OCI-M2 (cell line): Measurements from ENCODE around the gene CFAP52.
"Not testable (repeated sequence)": the region's sequence is repeated elsewhere in the genome, so short reads cannot be mapped to it uniquely, and the experiment has no call there.

Source experiments
- DNase-seq: peaks from one replicate; lab custom pipeline; 2025; ENCODE audit not compliant: unreplicated experiment; lab: John Stamatoyannopoulos, UW

CFAP52 gene

GRCh38 chr17:9644910-9645751 lies 68.7 kb downstream of the CFAP52 start, which contains the start of gene USP43:
USP43 (plus strand) TSS chr17:9645517; CDS start chr17:9645633, 116 bp downstream.
- DNase-seq, result no peak

GRCh38 chr17:9645851-9646545 lies 69.6 kb downstream of the CFAP52 start:
- no peak for DNase-seq

GRCh38 chr17:9646546-9646885 lies 70.1 kb downstream of the CFAP52 start:
- no peak for DNase-seq

DNA sequence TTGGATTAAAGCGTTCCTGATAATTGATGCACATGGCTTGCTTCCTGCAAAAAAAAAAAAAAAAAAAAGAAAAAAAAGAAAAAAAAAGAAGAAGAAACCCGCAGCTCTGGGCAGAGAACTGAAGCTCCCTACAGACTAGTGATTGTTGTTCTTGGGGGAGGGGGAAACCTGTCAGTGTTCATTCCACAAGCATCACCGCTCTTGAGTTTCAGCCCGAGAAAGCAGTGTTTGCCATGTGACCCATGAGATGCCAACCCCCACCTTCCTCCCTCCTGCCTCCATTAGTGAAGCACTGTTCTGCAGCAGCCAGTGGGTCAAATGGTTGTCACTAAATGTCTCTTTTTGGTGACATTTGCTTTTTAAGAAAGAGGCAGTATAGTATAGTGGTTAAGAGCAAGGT lies 70.6 kb downstream of the CFAP52 start:
- DNase-seq, result no peak

- DNase-seq, result no peak
These were observed 72.2 kb downstream of the CFAP52 start for GRCh38 chr17:9648521-9649110.

- no peak for DNase-seq
These were observed 82.3 kb downstream of the CFAP52 start for GRCh38 chr17:9658593-9659211.

GRCh38 chr17:9661027-9661426 lies 84.6 kb downstream of the CFAP52 start:
- no peak for DNase-seq

DNA sequence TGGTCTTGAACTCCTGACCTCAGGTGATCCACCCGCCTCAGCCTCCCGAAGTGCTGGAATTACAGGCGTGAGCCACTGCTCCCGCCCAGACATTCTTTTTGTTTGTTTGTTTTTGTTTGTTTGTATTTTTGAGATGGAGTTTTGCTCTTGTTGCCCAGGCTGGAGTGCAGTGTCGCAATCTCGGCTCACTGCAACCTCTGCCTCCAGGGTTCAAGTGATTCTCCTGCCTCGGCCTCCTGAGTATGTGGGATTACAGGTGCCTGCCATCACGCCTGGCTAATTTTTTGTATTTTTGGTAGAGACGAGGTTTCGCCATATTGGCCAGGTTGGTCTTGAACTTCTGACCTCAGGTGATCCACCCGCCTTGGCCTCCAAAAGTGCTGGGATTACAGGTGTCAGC lies 87.1 kb downstream of the CFAP52 start:
- not testable (repeated sequence) for DNase-seq

- DNase-seq, result no peak
These were observed 90.1 kb downstream of the CFAP52 start for GRCh38 chr17:9666461-9667050.

- DNase-seq, result no peak
These were observed 92.1 kb downstream of the CFAP52 start for GRCh38 chr17:9668517-9668916.

DNA sequence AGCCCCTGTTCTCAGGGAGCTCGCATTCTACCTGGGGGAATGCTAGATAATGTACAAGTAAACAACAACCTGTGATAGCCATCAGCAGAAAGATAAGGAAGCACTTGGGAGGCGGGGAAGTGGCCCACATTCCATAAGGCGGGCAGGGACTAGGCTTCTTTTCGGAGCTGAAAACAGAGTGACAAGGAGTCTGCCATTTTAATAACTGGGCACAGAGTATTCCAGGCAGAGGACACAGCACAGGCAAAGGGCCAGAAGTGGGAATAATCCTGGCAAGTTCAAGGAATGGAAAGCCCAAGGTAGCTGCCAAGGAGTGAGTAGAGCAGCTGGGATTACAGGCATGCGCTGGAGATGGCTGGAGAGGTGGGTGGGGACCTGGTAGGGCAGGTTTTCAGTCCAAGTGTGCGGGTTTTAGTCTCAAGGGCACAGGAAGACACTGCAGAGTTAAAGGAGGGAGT lies 93.1 kb downstream of the CFAP52 start:
- no peak for DNase-seq

- no peak for DNase-seq
These were observed 94.2 kb downstream of the CFAP52 start for GRCh38 chr17:9670596-9670995.

DNA sequence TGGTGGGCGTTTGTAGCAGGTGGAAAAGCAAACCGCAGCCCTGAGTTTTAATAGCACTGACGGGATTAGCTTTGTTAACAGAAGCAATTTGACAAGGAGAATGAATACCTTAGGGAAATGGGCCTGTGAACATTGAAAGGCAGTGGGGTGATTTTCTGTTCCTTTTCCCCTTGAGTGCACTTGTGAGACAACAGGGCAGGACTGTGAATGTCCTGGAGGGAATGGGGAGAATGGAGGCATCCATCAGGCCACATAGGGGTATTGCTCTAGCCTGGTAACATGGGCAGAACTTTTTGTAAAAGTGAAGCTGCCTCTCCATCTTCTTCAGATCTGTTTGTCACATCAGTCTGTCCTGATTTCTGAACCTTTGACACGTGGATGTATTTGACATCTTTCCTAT lies 95.1 kb downstream of the CFAP52 start:
- DNase-seq, result no peak

- no peak for DNase-seq
These were observed 95.8 kb downstream of the CFAP52 start for GRCh38 chr17:9672266-9672665.

- DNase-seq, result no peak
These were observed 96.2 kb downstream of the CFAP52 start for GRCh38 chr17:9672691-9673090.

DNA sequence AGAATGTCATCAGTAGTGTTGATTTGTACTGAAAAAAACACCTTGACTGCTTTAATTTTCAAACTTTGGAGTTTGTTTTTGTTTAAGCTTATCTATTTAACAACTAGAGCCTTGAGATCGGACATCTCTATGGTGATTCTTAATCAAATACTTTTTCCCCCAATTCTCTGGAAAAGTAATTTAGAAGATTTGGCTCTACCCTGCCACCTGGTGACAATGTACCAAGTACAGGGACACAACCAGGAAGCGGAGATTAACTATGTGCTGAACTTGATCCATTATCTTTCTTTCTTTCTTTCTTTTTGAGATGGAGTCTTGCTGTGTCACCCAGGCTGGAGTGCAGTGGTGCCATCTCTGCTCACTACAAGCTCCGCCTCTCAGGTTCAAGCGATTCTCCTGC lies 99.6 kb downstream of the CFAP52 start:
- DNase-seq, result no peak

DNA sequence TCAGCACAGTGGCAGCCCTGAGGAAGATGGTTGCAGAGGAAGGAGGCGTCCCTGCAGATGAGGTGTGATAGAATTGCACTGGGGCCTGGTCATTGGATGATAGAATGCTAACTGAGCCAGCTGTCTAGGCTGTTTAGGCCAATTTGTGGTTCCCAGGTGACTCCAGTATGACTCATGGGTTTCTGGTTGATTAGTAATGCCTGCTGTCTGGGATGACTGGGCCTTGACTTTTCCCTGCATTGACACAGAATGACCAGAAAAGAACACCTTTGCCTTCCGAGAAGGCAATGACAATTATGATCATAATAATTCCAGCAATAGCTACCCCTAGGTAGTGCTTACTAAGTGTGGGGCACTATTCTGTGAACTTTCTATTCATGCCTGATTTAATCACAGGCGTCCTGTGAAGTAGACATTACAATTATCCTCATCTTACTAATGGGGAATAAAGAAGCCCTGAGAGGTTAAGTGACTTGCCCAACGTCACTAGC lies 100.4 kb downstream of the CFAP52 start:
- DNase-seq, result no peak

- no peak for DNase-seq
These were observed 101.0 kb downstream of the CFAP52 start for GRCh38 chr17:9677411-9677810.

- no peak for DNase-seq
These were observed 101.5 kb downstream of the CFAP52 start for GRCh38 chr17:9677896-9678295.

DNA sequence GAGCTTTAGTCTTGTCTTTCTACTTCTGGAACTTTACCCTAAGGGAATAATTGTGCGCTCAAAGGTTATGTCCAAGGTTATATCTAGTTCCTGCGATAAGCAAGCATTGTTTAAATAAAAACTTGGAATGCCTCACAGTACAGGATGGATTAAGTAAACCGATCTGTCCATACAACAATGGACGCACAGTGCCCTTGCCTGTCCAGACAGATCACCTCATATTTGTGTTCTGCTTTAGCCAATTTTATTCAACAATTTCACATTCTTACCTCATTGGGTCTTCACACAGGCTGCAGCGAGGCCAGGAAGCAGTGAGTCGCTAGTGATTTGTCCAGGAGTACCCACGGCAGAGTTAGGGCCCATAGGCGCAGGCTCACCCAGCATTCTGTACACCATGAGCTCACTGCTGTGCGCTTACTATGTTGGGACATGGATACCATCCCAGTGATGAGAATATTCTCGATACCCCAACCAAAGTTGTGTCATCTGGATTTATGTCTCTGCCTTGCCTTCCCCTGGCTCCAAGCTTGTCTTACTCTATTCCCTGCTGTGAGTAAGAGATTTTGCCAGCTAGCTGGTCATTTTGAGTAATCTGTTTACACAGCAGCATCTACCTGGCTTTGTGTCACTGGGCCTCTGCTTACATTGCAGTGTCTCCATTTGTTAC lies 108.6 kb downstream of the CFAP52 start:
- no peak for DNase-seq
